MM.1S (cell line): ENCODE data around the gene CNPY2.

Experiments
- DNase-seq: peaks from one replicate; pipeline ENCODE4 v3.0.0-alpha.2; 2015
- H2AFZ ChIP-seq: fragments of 300-600 bp; sonication (generic); 2 replicates; pipeline ENCODE4 v1.6.0; 2016; ENCODE audit warnings: antibody characterized with exemption, low read length
- H3F3A ChIP-seq: fragments of 300-600 bp; sonication (generic); 2 replicates; pipeline ENCODE4 v1.6.1; 2016; ENCODE audit warnings: mild to moderate bottlenecking, antibody characterized with exemption, low read length, moderate library complexity, mixed read lengths; ENCODE audit not compliant: insufficient read depth
- H3K27ac ChIP-seq: fragments of 300-600 bp; sonication (generic); 2 replicates; pipeline ENCODE4 v1.5.1; 2016; ENCODE audit warnings: mild to moderate bottlenecking, low read length
- H3K27me3 ChIP-seq: fragments of 300-600 bp; sonication (generic); replicated peaks from 2 replicates; pipeline ENCODE4 v1.6.0; 2016; ENCODE audit warnings: low read length; ENCODE audit not compliant: insufficient read depth
- H3K36me3 ChIP-seq: fragments of 300-600 bp; sonication (generic); replicated peaks from 2 replicates; pipeline ENCODE4 v1.6.1; 2016; ENCODE audit warnings: mild to moderate bottlenecking, low read length, mixed read lengths; ENCODE audit not compliant: insufficient read depth
- H3K4me1 ChIP-seq: fragments of 300-600 bp; sonication (generic); 2 replicates; pipeline ENCODE4 v1.6.1; 2016; ENCODE audit warnings: low read length, mixed read lengths
- H3K4me2 ChIP-seq: fragments of 300-600 bp; sonication (generic); 2 replicates; pipeline ENCODE4 v1.6.0; 2016; ENCODE audit warnings: low read depth, low read length
- H3K4me3 ChIP-seq: fragments of 300-600 bp; sonication (generic); 2 replicates; pipeline ENCODE4 v1.5.1; 2016; ENCODE audit warnings: low read length, mixed read lengths
- H3K79me2 ChIP-seq: fragments of 300-600 bp; sonication (generic); 2 replicates; pipeline ENCODE4 v1.6.1; 2016; ENCODE audit warnings: mixed run types, low read length, mixed read lengths
- H3K9ac ChIP-seq: fragments of 300-600 bp; sonication (generic); 2 replicates; pipeline ENCODE4 v1.6.1; 2016; ENCODE audit warnings: low read length, mixed read lengths
- H3K9me2 ChIP-seq: fragments of 300-600 bp; sonication (generic); replicated peaks from 2 replicates; pipeline ENCODE4 v1.6.1; 2016; ENCODE audit warnings: mild to moderate bottlenecking, low read length, mixed read lengths; ENCODE audit not compliant: insufficient read depth
- H3K9me3 ChIP-seq: fragments of 300-600 bp; sonication (generic); replicated peaks from 2 replicates; pipeline ENCODE4 v1.6.1; 2016; ENCODE audit warnings: mild to moderate bottlenecking, low read length, mixed read lengths; ENCODE audit not compliant: insufficient read depth
- H4K20me1 ChIP-seq: fragments of 300-600 bp; sonication (generic); 2 replicates; pipeline ENCODE4 v1.6.1; 2016; ENCODE audit warnings: mild to moderate bottlenecking, low read length, moderate library complexity, mixed read lengths; ENCODE audit not compliant: insufficient read depth
- EZH2 ChIP-seq: fragments of 300-600 bp; sonication (generic); optimal IDR thresholded peaks from 2 replicates; pipeline ENCODE3; 2017; ENCODE audit warnings: low read depth, mild to moderate bottlenecking, antibody characterized with exemption, low read length, mixed read lengths
- EZH2phosphoT487 ChIP-seq: fragments of 300-600 bp; sonication (generic); IDR thresholded peaks from 2 replicates; pipeline ENCODE4 v1.6.1; 2018; ENCODE audit warnings: antibody characterized with exemption, low read length
- TF ChIP-seq, protein P1 (sequence below): fragments of 300-600 bp; sonication (generic); IDR thresholded peaks from 2 replicates; pipeline ENCODE4 v1.5.1; 2016; ENCODE audit warnings: antibody characterized with exemption, low read length, mixed read lengths

Gene CNPY2

DNA sequence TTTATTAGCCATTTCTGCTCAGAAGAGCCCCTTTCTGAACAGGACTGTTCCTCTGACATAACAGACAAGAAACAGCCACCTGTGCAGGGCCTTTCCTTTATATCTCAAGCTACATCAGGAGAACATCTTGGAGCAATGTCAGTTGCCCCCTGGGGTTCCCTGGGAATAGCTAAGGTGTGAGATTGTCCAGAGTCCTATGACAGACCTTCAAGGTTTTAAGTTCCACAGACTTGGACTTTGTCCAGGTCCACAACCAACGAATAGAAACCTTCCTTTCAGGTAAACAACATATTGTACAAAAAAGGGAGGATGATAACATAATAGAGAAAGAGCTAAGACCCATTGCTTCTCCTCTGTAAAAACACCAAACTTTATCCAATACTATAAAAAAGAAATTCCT is 25.8 kb upstream of the CNPY2 start:
- Histone ChIP-seq H3K36me3 (no peaks in the 10 kb centered on the region), H3K9ac (no peak overlapping the region), H3K27ac (no peak overlapping the region), H3K9me3 (no peaks in the 10 kb centered on the region), H3K79me2 (peaks cover 19% of the 10 kb centered on the region), H3K4me2 (no peak overlapping the region), H3F3A (peaks cover 30% of the 10 kb centered on the region), H3K4me1 (peaks cover 32% of the 10 kb centered on the region), H4K20me1 (no peaks in the 10 kb centered on the region), H3K4me3 (no peak overlapping the region), H3K27me3 (no peaks in the 10 kb centered on the region), H3K9me2 (no peaks in the 10 kb centered on the region), H2AFZ (no peak overlapping the region)
- no peak for DNase-seq
- TF ChIP-seq, protein P1, sequence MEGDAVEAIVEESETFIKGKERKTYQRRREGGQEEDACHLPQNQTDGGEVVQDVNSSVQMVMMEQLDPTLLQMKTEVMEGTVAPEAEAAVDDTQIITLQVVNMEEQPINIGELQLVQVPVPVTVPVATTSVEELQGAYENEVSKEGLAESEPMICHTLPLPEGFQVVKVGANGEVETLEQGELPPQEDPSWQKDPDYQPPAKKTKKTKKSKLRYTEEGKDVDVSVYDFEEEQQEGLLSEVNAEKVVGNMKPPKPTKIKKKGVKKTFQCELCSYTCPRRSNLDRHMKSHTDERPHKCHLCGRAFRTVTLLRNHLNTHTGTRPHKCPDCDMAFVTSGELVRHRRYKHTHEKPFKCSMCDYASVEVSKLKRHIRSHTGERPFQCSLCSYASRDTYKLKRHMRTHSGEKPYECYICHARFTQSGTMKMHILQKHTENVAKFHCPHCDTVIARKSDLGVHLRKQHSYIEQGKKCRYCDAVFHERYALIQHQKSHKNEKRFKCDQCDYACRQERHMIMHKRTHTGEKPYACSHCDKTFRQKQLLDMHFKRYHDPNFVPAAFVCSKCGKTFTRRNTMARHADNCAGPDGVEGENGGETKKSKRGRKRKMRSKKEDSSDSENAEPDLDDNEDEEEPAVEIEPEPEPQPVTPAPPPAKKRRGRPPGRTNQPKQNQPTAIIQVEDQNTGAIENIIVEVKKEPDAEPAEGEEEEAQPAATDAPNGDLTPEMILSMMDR, result no peak
- no peak for TF ChIP-seq EZH2
- TF ChIP-seq EZH2phosphoT487, result no peak

DNA sequence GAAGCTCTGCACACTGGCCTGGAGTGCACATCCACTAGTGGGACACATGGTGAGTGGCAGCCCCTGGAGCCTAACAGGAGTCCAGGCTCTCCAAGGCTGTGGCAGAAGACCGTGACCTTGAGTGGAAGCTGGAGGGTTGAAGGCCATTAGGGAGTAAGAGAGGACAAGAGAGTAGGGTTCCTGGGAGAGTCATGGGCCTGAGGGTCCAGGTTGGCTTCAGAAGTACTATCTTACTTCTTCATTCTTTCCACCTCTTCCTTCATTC is 23.3 kb upstream of the CNPY2 start:
- Histone ChIP-seq H4K20me1 (no peaks in the 10 kb centered on the region), H3K36me3 (no peaks in the 10 kb centered on the region), H3K27me3 (no peaks in the 10 kb centered on the region), H3K9me2 (no peaks in the 10 kb centered on the region), H3K9ac (peak overlapping the region; percentile 92), H2AFZ (peak overlapping the region; percentile 49; the same call in 1 of the 2 replicates), H3K4me1 (peaks cover 40% of the 10 kb centered on the region), H3K4me3 (peak overlapping the region; percentile 73), H3K9me3 (no peaks in the 10 kb centered on the region), H3K27ac (peak overlapping the region; percentile 99), H3K79me2 (peaks cover 19% of the 10 kb centered on the region), H3K4me2 (peak overlapping the region; percentile 99), H3F3A (peaks cover 38% of the 10 kb centered on the region)
- TF ChIP-seq EZH2phosphoT487 (no peak), EZH2 (no peak)
- TF ChIP-seq, protein P1, result no peak
- DNase-seq, result peak; percentile 30

DNA sequence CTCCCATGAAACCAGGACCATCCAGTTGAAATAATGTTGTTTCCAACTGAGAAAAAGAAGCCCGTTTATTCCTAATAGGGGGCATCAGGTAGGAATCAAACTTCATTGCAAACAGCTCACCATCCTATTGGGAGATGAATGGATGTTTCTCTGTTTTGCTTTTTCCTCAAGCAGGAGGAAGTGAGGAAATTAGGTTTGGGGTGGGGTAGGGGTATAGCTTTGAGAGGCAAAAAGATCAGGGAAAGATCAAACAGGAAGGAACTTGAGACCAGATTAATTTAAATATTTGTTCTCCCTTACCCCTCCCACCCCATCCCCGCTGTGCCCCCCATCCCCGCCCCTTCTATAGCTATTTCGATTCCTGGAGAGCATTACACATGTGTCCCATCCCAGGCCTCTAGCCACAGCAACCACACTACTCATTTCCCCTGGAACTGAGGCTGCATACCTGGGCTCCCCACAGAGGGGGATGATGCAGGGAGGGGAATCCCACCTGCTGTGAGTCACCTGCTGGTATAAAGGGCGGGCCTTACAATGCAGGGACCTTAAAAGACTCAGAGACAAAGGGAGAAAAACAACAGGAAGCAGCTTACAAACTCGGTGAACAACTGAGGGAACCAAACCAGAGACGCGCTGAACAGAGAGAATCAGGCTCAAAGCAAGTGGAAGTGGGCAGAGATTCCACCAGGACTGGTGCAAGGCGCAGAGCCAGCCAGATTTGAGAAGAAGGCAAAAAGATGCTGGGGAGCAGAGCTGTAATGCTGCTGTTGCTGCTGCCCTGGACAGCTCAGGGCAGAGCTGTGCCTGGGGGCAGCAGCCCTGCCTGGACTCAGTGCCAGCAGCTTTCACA is 22.7 kb upstream of the CNPY2 start, which contains the start of gene IL23A:
Gene IL23A, plus strand, starts transcription at position 577 of the 850 bp plus-strand sequence. Its CDS starts 161 bp downstream, at position 738.
- H3K27me3 ChIP-seq, result no peaks in the 10 kb centered on the region
- peak within 1 kb of the TSS; percentile 49; the same call in 1 of the 2 replicates for H2AFZ ChIP-seq
- H3K4me2 ChIP-seq, result peak within 1 kb of the TSS; percentile 99
- peaks cover 40% of the 10 kb centered on the region for H3K4me1 ChIP-seq
- peak; percentile 93 for DNase-seq
- no peaks in the 10 kb centered on the region for H3K9me3 ChIP-seq
- no peaks in the 10 kb centered on the region for H3K36me3 ChIP-seq
- H4K20me1 ChIP-seq, result no peaks in the 10 kb centered on the region
- TF ChIP-seq EZH2, result no peak
- TF ChIP-seq EZH2phosphoT487, result no peak
- TF ChIP-seq, protein P1, result no peak
- peaks cover 19% of the 10 kb centered on the region for H3K79me2 ChIP-seq
- H3K4me3 ChIP-seq, result peak within 1 kb of the TSS; percentile 73
- H3K27ac ChIP-seq, result peak within 1 kb of the TSS; percentile 99
- H3K9ac ChIP-seq, result peak within 1 kb of the TSS; percentile 92
- H3F3A ChIP-seq, result peaks cover 39% of the 10 kb centered on the region
- H3K9me2 ChIP-seq, result no peaks in the 10 kb centered on the region
